ENCODE results near the gene CABS1.

The CABS1 gene

DNA sequence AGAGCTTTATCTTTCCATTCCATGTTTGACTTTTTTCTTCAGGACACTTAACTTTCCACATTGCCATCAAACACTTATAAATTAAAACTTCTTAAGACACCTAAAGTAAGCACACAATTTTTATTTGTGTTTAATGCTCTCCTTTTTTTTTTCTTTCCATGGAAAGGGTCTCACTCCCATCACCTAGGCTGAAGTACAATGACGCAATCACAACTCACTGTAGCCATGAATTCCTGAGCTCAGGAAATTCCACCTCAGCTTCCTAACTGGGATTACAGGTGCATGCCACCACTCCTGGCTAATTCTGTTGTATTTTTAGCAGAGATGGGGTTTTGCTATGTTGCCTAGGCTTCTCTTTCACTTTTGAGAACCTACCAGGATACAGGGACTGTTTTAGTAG, 33.0 kb downstream of the CABS1 start:
- TF ChIP-seq, protein P1, sequence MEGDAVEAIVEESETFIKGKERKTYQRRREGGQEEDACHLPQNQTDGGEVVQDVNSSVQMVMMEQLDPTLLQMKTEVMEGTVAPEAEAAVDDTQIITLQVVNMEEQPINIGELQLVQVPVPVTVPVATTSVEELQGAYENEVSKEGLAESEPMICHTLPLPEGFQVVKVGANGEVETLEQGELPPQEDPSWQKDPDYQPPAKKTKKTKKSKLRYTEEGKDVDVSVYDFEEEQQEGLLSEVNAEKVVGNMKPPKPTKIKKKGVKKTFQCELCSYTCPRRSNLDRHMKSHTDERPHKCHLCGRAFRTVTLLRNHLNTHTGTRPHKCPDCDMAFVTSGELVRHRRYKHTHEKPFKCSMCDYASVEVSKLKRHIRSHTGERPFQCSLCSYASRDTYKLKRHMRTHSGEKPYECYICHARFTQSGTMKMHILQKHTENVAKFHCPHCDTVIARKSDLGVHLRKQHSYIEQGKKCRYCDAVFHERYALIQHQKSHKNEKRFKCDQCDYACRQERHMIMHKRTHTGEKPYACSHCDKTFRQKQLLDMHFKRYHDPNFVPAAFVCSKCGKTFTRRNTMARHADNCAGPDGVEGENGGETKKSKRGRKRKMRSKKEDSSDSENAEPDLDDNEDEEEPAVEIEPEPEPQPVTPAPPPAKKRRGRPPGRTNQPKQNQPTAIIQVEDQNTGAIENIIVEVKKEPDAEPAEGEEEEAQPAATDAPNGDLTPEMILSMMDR (IDR thresholded peaks at IDR 0.05), result no peak
- Histone ChIP-seq H3K27ac (no peak overlapping the region), H3K4me3 (ENCODE audit: low read depth, low read length) (no peak overlapping the region), H3K9me3 (ENCODE audit: control insufficient read depth, low read length) (no peaks in the 10 kb centered on the region), H3K9ac (no peak overlapping the region), H3K4me1 (no peaks in the 10 kb centered on the region), H3K36me3 (ENCODE audit: control insufficient read depth, insufficient read depth, low read length) (no peaks in the 10 kb centered on the region), H3K27me3 (ENCODE audit: control insufficient read depth, insufficient read depth, low read length) (no peaks in the 10 kb centered on the region), H3K79me2 (no peaks in the 10 kb centered on the region), H2AFZ (no peak overlapping the region), H3K4me2 (ENCODE audit: low read length) (no peak overlapping the region)

DNA sequence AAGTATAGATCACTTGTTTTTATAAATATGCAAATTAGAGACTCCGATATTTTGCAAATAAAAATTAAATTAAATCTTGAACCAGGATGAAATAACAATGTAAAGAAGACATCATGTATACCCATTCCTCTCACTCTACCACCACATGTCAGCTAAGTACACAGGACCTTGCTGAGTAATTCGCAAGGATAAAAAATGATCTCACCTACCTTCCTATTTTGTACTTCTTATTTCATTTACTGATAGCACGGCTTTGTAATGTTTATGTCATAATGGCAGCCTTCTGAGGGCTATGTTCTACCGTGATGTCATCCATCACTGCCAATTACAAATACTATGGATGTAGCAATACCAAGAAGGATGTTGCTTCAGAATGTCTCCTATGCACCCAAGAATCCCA, 37.2 kb downstream of the CABS1 start:
- H3K36me3 ChIP-seq (ENCODE audit: control insufficient read depth, insufficient read depth, low read length), result no peaks in the 10 kb centered on the region
- no peak overlapping the region for H3K4me3 ChIP-seq (ENCODE audit: low read depth, low read length)
- H3K27ac ChIP-seq, result no peak overlapping the region
- H3K4me2 ChIP-seq (ENCODE audit: low read length), result no peak overlapping the region
- no peaks in the 10 kb centered on the region for H3K4me1 ChIP-seq
- TF ChIP-seq, protein P1 (IDR thresholded peaks at IDR 0.05), result no peak
- H2AFZ ChIP-seq, result no peak overlapping the region
- H3K9ac ChIP-seq, result no peak overlapping the region
- no peaks in the 10 kb centered on the region for H3K9me3 ChIP-seq (ENCODE audit: control insufficient read depth, low read length)
- H3K79me2 ChIP-seq, result no peaks in the 10 kb centered on the region
- no peaks in the 10 kb centered on the region for H3K27me3 ChIP-seq (ENCODE audit: control insufficient read depth, insufficient read depth, low read length)

DNA sequence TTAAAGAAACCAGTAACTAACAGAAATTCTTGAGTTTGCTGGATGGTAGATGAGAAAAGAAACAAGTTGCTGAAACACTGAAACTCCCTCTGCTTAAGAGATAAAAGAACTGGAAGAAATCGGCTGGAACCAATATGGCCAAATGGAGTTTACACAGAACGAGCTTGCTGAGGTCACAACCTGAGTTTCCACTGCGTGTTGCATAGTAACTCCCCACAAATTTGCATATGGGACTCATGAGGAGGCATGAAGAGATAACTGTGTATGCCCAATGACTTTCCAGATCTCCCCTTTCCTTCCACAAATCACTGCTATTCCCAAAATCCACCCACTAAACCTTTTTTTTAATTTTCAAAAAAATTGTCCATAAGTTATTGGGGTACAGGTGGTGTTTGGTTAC, 38.0 kb downstream of the CABS1 start:
- no peak overlapping the region for H3K4me2 ChIP-seq (ENCODE audit: low read length)
- no peaks in the 10 kb centered on the region for H3K4me1 ChIP-seq
- no peak overlapping the region for H3K27ac ChIP-seq
- H3K9ac ChIP-seq, result no peak overlapping the region
- H3K27me3 ChIP-seq (ENCODE audit: control insufficient read depth, insufficient read depth, low read length), result no peaks in the 10 kb centered on the region
- no peaks in the 10 kb centered on the region for H3K36me3 ChIP-seq (ENCODE audit: control insufficient read depth, insufficient read depth, low read length)
- H2AFZ ChIP-seq, result no peak overlapping the region
- H3K79me2 ChIP-seq, result no peaks in the 10 kb centered on the region
- H3K9me3 ChIP-seq (ENCODE audit: control insufficient read depth, low read length), result no peaks in the 10 kb centered on the region
- TF ChIP-seq, protein P1 (IDR thresholded peaks at IDR 0.05), result no peak
- no peak overlapping the region for H3K4me3 ChIP-seq (ENCODE audit: low read depth, low read length)

DNA sequence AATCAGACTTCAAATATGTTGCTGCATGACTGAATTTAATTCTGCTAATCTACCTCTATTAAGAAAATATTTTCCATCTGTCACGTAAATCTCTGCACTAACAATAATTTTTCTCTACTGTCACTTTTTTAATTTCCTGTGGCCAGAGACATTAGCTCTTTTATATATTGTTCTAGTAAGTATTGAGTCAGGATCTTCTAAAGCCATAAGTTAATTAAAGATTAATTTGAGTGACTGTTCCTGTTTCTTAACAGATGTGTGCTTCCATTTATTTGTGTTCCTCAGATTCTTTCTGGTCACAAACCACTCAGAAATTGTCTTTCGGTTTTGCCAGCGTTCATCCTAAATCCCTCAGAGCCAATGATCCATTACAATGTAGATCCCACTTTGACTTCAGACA, 45.8 kb downstream of the CABS1 start:
- H3K4me3 ChIP-seq (ENCODE audit: low read depth, low read length), result no peak overlapping the region
- no peaks in the 10 kb centered on the region for H3K27me3 ChIP-seq (ENCODE audit: control insufficient read depth, insufficient read depth, low read length)
- no peak overlapping the region for H3K4me2 ChIP-seq (ENCODE audit: low read length)
- no peak overlapping the region for H2AFZ ChIP-seq
- TF ChIP-seq, protein P1 (IDR thresholded peaks at IDR 0.05), result no peak
- no peak overlapping the region for H3K27ac ChIP-seq
- no peaks in the 10 kb centered on the region for H3K4me1 ChIP-seq
- no peaks in the 10 kb centered on the region for H3K79me2 ChIP-seq
- no peak overlapping the region for H3K9ac ChIP-seq
- H3K9me3 ChIP-seq (ENCODE audit: control insufficient read depth, low read length), result no peaks in the 10 kb centered on the region
- no peaks in the 10 kb centered on the region for H3K36me3 ChIP-seq (ENCODE audit: control insufficient read depth, insufficient read depth, low read length)

DNA sequence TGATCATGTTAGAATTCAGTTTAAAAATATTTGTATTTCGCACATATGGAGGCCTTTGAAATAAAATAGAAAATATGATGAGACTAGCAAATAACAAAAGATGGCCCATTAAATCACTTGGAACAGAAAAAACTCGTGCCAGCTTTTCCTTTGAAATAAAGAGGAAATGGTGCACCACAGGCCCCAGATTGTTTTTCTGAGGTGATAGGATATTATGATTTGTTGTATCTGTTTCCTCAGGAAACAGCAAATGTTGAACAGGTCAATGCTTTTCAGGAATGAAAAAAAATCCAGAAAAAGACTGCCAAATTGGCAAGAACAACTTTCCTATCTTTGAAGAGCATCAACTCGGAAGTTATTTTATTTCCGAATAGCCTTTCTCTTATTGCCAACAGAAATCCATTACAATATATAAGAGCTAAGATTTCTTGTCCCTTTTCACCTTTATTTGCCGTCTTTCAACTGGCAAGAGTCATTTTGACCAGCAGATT, 48.0 kb downstream of the CABS1 start, which contains the start of gene SMR3B:
TSS of gene SMR3B (plus strand) at position 441 of the 491 bp plus-strand sequence. CDS start 1,380 bp downstream, outside the sequence.
- Histone ChIP-seq H3K9ac (no peak within 1 kb of the TSS), H3K9me3 (ENCODE audit: control insufficient read depth, low read length) (no peaks in the 10 kb centered on the region), H3K79me2 (no peaks in the 10 kb centered on the region), H2AFZ (no peak within 1 kb of the TSS), H3K4me3 (ENCODE audit: low read depth, low read length) (no peak within 1 kb of the TSS), H3K27me3 (ENCODE audit: control insufficient read depth, insufficient read depth, low read length) (no peaks in the 10 kb centered on the region), H3K36me3 (ENCODE audit: control insufficient read depth, insufficient read depth, low read length) (no peaks in the 10 kb centered on the region), H3K4me2 (ENCODE audit: low read length) (no peak within 1 kb of the TSS), H3K4me1 (no peaks in the 10 kb centered on the region), H3K27ac (no peak within 1 kb of the TSS)
- TF ChIP-seq, protein P1 (IDR thresholded peaks at IDR 0.05), result no peak

Measured in parathyroid adenoma (tissue), 2 donors.